Measurements from ENCODE around the gene DLG1. TPM values are rescaled to one million over a fixed set of nuclear protein-coding genes. Genes with fewer than 3 reads are reported as not detected.
"Not testable (repeated sequence)": the region's sequence is repeated elsewhere in the genome, so short reads cannot be mapped to it uniquely, and the experiment has no call there.

Gene DLG1
- total RNA-seq, 1 donor from 2014 or later, result 56.7 TPM

DNA sequence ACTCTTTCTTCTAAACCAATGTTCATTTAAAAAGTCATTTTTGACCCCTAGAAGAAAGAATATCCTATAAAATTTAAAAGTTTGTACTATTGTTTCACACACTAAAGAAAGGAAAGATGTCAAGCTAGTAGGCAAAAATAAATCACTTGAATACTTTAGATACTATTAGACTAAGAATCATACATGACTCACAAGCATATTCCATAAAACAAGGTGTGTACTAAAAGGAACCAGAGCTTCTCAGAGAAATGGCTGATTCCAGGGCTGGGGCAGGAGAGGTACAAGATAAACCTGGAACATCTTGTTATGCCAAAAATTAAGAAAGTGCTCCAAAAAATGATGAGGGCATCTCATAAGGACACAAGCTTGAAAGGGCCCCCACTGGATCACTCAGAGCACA is 8.7 kb downstream of the DLG1 start:
- DNase-seq (ENCODE audit: low read depth in 2 of 2), result no peak

DNA sequence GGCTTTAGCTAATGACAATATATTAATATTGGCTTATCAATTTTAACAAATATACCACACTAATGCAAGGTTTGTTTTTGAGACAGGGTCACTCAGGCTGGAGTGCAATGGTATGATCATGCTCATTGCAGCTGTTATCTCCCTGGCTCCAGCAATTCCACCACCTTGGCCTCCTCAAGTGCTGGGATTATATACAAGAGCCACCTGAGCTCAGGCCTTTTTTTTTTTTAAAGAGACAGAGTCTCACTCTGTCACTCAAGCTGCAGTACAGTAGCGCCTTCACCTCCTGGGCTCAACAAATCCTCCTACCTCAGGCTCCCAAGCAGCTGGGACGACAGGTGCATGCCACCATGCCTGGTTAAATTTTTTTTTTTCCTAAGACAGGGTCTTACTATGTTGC is 11.7 kb downstream of the DLG1 start:
- DNase-seq (ENCODE audit: low read depth in 2 of 2), result no peak

DNA sequence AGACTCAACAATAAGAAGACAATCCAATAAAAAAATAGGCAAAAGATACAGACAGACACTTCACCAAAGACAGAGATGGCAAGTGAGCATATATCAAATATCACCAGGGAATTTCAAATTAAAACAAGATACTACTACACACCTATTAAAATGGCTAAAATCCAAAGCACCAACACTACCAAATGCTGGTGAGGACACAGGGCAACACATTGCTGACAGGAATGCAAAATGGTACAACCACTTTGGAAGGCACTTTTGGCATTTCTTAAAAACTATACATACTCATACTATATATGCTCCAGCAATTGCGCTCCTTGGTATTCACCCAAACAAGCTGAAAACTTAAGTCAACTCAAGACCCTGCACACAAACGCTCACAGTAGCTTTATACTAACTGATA is 12.9 kb downstream of the DLG1 start:
- no peak for DNase-seq (ENCODE audit: low read depth in 2 of 2)

DNA sequence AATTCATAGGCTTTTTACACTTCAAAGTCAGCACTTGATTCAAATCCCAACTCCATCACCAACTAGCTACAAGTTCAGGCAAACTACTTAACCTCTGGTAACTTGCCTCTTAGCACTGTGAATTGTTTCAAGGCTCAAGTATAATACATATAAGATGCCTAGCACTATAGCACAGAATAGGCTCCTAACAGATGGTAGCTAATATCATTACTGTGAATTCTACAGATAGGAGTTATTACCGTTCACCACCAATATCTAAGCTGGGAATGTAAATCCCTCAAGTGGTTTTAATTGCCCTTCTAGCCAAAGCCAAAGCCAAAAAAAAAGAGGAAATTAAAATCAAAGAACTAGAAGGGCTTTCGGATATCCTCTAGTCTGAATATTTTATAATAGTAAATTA is 15.4 kb downstream of the DLG1 start:
- no peak for DNase-seq (ENCODE audit: low read depth in 2 of 2)

DNA sequence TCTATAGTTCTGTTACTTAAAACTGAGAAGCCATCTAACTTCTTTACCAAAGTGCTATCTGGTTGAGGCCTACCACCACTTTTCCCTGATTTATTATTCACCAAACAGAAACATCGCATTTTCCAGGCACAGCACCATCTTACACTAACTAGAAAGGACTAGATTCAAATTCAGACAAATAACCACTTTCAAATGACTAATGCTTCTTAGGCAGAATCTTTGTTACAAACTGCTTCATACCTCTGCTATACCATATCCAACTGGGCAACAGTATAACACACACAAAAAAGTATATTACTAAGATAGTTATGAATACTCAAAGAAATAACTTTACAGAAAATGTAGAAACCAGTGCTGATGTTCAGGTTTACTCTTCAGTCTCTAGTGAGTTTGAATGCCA is 16.6 kb downstream of the DLG1 start:
- DNase-seq (ENCODE audit: low read depth in 2 of 2), result no peak

DNA sequence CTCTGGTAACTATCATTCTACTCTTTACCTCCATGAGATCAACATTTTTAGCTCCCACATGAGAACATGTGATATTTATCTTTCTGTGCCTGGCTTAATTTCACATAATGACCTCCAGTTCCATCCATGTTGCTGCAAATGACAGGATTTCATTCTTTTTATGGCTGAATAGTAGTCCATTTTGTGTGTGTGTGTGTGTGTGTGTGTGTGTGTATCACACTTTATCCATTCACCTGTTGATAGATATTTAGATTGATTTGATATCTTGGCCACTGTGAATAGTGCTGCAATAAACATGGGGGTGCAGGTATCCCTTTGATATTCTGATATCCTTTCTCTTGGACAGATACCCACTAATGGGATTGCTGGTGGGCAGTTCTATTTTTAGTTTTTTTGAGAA is 18.3 kb downstream of the DLG1 start:
- DNase-seq (ENCODE audit: low read depth in 2 of 2), result no peak

DNA sequence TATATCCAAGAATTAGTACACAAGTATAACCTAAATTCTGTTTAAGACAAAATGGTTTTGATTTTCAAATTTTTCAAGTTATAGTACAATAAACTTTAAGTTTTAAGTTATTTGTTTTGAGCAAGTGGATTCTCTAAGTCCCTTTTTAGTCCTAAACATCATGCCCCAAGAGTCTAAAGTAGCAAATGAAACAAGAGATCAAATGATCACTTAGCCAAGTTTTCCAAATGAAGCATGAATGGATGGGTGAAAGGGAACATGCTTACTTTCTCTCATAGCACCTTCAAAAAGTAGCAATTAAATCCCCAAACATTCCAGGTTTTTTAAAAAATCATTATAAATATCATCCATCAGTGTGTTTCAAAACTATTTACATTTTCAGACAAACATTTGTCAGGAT is 19.5 kb downstream of the DLG1 start:
- no peak for DNase-seq (ENCODE audit: low read depth in 2 of 2)

DNA sequence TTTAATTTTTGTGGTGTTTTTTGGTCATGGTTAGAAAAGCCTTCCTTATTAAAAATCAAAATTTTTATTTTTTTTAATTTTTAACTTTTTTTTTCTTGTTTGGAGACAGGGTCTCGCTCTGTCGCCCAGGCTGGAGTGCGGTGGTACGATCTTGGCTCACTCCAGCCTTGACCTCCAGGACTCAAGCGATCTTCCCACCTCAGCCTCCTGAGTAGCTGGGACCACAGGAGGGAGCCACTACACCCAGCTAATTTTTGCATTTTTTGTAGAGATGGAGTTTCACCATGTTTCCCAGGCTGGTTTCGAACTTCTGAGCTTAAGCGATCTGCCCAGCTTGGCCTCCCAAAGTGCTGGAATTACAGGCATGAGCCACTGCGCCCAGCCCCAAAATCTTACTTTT is 21.6 kb downstream of the DLG1 start:
- not testable (repeated sequence) for DNase-seq (ENCODE audit: low read depth in 2 of 2)

DNA sequence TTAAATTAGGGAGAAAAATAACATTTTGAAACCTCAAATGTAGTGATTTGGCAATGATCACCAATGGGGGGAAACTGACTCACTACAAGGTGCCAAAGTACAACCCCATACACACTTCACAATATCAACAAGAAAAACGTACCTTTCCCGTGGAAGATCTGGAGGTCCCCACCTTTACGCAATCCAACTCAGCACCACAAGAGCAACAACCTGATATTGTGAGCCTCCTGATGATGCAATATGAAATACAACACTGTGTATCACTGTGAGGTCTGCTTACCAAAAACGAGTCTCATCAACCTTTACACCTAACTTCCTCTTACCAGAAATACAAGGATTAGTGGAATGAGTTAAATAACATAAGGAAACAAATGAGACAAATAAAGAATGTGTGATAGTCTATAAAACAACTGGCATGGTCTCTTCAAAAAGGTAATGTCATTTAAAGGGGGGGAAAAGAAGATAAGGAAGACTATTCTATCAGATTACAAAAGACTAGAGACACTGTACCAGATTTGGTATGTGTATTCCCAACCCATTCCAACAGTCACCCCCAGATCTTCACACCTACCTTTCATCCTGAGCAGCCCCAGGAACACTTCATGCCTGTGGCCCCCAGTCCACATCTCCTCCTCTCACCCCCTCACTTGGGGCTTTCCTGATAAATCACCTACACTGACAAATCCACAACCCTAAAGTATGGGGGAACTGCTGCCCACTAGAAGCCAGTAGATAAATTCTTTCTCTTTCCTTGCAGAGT is 27.7 kb downstream of the DLG1 start:
- DNase-seq (ENCODE audit: low read depth in 2 of 2), result no peak

DNA sequence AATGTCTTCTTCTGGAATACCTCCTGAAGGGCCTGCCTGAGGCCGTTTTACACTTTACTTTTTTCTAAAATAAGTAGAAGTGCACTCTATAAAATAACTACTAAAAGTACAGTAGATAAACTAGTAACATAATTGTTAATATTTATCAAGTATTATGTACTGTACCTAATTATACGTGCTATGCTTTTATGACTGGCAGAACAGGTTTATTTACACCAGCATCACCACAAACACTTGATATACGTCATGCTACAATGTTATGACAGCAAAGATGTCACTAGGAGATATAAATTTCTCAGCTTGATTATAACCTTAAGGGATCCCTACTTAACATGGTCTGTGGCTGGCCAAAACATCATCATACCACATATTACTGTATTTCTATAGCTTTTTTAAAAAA is 29.4 kb downstream of the DLG1 start:
- DNase-seq (ENCODE audit: low read depth in 2 of 2), result no peak

DNA sequence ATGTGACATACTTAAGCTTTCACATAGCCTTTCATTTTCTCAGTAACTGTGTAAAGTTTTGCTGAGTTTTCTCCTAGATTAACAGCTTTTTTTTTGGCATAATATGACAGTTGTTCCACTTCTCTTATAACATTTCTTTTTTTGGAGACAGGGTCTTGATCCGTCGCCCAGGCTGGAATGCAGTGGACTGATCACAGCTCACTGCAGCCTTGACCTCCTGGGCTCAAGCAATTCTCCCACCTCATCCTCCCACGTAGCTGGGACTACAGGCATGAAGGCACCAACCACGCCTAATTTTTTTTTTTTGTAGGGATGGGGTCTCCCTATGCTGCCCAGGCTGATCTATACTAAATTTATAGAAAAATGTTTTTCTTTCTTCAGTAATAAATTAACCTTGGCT is 30.1 kb downstream of the DLG1 start:
- no peak for DNase-seq (ENCODE audit: low read depth in 2 of 2)

DNA sequence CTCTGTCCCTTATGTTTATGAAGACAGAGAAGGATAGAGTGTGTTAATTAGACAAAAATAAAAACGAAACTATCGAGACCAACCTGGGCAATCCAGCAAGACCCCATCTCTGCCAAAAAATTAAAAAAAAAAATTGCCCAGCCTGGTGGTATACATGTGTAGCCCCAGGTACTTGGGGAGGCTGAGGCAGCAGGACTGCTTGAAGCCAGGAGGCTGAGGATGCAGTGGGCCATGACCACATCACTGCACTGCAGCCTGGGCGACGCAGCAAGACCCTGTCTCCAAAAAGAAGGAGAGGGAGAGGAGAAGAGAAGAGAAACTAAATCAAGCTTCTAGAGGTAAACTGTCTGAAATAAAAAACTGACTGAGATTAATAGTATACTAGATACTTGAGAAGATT is 32.1 kb downstream of the DLG1 start:
- DNase-seq (ENCODE audit: low read depth in 2 of 2), result no peak

DNA sequence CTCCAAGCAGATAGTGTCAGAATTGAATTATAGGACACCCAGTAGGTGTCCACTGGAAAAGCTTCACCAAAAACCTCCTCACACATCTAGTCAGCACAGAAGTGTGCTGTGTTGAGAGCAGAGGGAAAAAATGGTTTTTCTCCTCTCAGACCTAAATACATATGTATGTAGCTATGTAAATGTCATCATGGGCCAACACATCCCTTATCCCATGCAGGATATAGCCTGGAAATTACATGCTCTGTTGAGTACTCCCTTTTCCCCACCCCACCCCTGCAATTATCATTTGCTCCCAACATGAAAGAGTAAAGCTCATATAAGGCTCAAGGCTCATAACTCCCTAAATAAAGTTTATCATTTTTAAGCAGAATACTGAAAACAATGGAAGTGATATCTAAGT is 35.7 kb downstream of the DLG1 start:
- DNase-seq (ENCODE audit: low read depth in 2 of 2), result no peak

DNA sequence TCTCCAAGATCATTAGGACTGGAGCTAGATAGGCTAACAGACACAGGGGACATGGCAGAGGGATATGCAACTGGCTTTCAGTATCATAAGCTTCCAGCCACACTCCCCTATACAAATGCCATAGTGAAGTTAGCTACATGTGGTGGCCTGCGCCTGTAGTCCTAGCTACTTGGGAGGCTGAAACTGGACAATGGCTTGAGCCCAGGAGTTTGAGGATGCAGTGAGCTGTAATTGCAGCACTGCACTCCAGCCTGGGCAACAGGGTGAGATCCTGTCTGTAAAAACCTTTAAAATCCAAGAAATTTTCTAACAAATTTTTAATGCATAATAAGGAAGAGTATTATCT is 37.3 kb downstream of the DLG1 start:
- DNase-seq (ENCODE audit: low read depth in 2 of 2), result no peak

DNA sequence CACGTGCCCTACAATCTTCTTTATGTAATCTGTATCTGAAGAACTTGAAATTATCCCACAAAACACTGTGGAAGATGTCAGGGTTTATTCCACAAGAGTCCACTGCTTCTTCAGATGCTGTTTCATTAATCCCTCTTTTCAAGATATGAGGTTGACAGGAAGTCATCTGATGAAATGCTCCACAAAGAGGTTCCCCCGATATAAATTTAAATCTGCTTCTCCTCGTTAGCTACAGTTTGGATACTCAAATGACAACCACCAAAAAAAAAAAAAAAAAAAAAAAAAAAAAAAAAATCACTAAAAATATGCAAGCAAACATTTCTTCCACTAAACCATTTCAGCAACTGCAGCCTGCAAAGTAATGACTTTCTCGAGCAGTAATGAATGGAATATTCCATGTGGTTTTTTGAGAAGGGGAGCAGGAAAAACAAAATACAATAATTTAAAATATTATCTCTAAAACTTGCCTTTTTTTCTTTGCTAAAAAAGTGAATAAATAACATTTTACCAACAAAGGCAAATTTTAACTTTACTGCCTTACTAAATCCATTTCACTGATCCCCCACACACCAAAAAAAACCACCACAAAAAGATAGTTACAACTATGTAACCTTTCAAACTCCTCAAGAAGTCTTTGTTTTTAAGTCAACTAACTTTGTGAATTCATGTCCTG is 37.8 kb downstream of the DLG1 start:
- no peak for DNase-seq (ENCODE audit: low read depth in 2 of 2)

DNA sequence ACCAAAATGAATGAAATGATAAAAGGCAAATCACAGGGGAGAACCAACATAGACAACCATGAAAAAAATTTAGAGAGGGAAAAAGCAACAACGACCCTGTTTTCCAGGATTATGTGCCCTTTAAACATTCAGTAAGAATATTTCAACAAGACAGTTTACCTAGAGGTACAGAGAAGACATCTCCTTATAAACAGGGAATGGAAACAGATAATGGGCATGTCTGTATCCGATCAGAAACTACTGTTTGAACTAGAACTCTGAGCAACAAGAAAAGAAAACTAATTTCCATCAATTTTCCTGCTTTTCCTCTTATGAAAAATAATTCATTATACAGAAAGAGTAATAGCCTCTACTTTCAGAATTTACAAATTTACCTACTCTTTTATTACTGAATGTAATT is 39.3 kb downstream of the DLG1 start:
- no peak for DNase-seq (ENCODE audit: low read depth in 2 of 2)

DNA sequence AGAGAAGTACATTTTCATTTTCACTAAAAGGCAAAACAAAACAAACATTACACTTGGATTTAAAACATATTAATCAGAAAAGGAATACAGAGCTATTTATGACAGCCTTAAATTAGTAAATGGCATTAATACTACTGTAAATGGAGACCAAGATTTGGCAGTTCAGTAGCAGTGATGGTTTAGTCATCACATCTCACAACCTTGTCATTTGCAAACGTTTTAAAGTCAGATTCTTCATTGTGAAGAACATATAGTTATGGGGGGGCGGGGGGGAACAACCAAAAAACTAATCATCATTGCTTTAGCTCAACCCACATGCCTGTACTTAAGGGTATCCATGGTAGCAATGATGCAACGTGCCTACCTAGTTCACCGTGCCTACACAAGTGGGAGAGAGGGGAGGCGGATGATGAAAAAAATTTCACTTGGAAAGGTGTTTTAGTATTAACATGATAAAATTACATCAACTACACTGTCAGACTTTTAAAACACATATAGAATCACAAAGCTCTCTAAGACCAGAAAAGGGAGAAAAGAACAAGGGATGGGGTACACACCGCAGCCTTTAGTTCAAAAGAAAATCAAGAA is 40.1 kb downstream of the DLG1 start:
- no peak for DNase-seq (ENCODE audit: low read depth in 2 of 2)

DNA sequence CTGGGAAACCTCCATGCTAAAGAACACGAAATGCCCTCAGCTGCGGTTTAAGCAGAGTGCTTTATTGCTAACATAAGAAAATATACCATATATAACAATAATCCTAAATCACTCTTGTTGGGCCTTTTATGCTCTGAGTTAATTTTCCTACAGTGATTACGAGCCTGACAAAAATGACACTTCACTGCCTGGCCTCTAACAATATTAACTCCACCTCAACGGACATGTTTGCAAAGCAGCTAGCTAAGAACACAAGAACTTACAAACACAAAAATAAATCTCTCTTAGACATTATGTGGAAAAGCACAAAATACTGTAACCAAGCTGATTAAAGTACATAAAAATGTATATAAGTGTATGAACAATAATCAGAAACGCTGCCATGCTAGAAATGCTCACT is 40.7 kb downstream of the DLG1 start:
- DNase-seq (ENCODE audit: low read depth in 2 of 2), result no peak

DNA sequence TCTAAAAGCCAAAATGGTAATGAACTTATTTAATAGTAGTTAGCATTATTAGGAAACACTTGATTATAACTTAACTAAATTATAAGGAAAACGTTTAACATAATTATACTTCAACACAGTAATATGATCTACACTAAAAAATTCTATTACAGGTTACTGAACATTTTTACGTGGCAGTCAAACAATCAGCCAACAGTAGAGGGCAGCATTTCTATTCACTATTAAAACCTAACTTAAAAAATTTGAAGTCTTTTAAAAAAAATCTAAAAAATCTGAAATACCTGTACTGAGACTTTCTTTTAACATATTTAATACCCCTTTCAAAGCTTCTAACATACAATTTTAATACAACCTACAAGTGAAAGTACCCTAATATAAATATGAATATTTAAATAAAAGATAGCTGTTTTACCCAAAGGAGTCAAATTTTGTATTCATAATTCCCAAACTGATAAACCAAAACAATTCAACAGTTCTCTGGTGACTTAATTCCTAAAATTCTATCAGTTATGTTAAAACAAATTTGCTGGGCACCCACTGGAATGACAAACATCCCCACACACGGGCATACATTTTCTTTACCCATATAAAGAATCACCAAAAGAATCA is 41.5 kb downstream of the DLG1 start:
- peak; percentile 50 to 69 for DNase-seq (ENCODE audit: low read depth in 2 of 2)

DNA sequence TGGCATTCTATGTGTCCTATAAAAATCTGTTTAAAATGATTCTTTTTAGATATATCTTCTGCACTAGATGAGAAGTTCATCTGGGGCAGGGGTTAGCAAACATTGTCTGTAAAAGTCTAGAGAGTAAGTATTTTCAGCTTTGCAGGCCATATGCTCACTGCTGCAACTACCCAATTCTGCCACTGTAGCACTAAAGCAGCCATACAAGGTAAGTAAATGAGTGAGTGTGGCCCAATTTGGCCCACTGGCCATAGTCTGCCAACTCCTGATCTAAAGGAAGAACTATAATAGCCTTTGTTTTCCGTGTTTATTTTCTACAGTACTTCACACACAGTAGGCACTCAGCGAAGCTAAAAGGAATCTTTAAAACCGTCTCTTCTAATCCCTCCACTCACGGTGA is 42.3 kb downstream of the DLG1 start:
- DNase-seq (ENCODE audit: low read depth in 2 of 2), result no peak

DNA sequence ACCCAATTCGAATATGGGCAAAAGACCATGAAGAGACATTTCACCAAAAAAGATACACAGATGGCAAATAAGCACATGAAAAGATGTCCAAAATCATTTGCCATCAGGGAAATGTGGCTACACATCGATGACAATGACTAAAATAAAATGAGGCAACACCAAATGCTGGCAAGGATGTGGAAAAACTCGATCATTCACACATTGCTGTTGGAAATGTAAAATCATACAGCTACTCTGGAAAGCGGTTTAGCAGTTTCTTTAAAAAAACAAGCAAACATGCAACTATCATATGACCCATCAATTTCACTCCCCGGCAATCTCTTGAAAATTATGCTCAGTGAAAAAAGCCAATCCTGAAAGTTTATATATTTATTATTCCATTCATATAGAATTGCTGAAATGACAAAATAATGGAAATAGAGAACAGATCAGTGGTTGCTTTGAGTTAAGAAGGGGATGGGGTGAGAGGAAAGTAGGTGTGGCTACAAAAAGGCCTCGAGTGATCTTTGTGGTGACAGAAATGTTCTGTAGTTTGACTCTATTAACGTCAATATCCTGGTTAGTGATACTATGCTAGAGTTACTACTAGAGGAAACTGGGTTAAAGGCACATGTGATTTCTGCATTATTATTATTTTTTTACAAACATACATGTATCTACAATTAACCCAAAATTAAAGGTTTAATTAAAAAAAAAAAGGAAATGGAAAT is 45.0 kb downstream of the DLG1 start:
- DNase-seq (ENCODE audit: low read depth in 2 of 2), result peak in 1 of 2 donors; percentile 10

DNA sequence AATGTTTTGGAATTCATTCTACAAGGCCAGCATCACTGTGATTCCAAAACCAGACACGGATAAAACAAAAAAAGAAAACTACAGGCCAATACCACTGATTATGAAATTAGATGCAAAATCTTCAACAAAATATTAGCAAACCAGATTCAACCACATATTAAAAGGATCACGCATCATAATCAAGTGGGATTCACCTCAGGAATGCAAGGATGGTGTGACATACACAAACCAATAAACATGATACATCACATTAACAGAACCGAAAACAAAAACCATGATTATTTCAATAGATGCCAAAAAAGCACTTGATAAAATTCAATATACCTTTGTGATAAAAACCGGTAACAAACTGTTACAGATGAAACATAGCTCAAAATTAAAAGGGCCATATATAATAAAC is 48.9 kb downstream of the DLG1 start:
- peak in 1 of 2 donors; percentile 10 for DNase-seq (ENCODE audit: low read depth in 2 of 2)

All from dermis microvascular lymphatic vessel endothelial cell (primary cell).